HG02840 (cell line): Measurements from ENCODE around the gene ZG16B.

ENCODE experiments used
- ATAC-seq: cut with Tn5 transposase; IDR thresholded peaks from one replicate; pipeline ENCODE4 v1.9.1; 2021; ENCODE audit warnings: mild to moderate bottlenecking, moderate library complexity, moderate number of reproducible peaks; ENCODE audit not compliant: unreplicated experiment, low FRiP score

Gene ZG16B, protein sequence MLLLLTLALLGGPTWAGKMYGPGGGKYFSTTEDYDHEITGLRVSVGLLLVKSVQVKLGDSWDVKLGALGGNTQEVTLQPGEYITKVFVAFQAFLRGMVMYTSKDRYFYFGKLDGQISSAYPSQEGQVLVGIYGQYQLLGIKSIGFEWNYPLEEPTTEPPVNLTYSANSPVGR

GRCh38 chr16:2829501-2830354, at the start of gene ZG16B:
Gene ZG16B, plus strand, starts transcription at chr16:2830303. Its CDS starts 139 bp downstream, at chr16:2830442.
- no peak for ATAC-seq

GRCh38 chr16:2782583-2783351, 47.3 kb upstream of the ZG16B start:
- no peak for ATAC-seq

DNA sequence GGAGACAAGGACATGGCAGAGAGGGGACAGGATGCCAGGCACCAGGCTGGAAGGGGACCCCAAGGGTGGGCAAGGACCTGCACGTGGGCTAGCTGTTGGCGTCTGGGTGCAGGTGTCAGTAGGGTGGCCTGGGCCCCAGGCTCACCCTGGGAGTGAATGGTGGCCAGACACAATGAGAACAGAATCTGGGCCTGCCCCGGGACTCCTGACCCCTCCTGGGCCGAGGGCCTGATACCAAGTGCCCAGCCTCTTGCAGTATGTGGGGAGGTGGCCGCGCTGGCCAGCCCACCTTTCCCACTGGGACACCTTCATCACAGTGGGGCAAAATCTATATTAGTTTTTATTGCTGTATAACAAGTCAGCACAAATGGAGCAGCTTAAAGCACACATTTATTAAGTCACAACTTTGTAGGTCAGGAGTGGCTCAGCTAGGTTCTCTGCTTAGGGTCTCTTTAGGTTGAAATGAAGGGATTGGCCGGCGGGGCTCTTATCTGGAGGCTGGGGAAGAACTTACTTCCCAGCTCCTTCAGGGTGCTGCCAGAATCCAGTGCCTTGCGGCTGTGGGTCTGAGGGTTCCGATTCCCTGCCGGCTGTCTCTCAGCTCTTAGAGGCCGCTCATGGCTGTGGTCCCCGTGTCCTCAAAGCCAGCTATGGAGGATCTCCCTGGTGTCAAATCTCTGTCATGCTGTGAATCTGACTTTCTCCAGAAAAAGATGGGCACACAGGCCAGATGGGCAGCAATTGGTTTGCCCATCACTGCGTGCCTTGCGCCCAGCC, 46.3 kb upstream of the ZG16B start:
- ATAC-seq: no peak

DNA sequence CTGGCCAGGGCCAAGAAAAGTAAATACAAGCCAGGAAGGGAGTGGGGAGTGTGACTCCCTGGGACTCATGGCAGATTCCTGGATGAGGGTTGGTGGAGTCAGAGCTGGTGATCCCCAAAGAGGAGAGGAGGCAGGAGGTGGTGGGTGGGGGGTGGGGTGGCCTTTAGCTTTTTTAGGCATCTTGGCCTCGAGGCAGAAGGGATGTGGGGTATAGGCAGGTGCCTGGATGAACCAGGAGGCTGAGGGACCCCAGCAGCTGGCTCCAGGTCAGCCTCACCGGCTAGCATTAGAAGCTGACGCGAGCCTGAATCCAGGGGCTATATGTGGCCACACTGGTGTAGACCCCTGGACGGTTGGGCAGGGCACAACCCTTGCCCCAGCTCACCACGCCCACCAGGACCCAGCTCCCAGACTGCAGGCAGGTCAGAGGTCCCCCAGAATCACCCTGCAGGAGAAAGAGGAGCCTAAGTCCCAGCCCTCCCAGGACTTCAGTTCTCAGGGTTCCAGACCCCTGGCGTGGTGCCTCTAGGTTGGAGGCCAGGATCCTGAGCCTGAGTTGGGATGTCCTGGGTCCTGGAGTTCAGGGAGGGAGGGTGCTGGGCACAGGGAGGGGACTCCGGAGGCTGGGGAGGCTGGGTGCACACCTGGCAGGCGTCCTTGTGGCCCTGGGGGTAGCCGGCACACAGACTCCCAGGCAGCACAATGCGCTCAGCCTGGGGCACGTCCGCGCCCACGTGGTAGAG, 45.6 kb upstream of the ZG16B start:
- no peak for ATAC-seq

- ATAC-seq: no peak
Measured at GRCh38 chr16:2785101-2785991, 44.8 kb upstream of the ZG16B start.

GRCh38 chr16:2786061-2786825, 43.9 kb upstream of the ZG16B start:
- ATAC-seq: no peak

DNA sequence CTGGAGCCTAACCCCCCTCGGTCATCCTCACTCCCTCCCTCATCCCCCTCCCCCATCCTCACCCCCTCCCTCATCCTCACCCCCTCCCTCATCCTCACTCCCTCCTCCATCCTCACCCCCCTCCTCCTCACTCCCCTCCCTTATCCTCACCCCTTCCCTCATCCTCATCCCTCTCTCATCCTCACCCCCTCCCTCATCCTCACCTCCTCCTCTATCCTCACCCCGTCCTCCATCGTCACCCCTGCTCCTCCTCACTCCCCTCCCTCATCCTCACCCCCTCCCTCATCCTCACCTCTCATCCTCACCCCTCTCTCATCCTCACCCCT, 43.3 kb upstream of the ZG16B start:
- no peak for ATAC-seq

DNA sequence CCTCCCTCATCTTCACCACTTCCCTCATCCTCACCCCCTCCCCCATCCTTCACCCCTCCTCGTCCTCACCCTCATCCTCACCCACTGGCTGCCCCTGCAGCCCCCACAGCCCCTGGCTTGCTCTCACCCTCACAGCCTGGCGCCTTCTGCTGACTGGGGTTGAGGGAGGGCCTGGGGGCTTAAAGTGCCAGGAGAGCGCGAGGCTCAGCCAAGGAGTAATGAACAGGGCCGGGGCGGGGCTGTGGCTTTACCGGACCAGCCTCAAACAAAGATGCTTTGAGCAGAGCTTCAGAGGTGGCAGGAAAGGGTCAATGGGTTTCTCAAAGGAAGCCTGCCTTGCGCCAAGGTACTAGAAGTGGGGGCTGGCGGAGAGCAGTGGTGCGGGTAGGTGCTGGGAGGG, 42.7 kb upstream of the ZG16B start, which contains the start of gene PRSS33:
TSS of gene PRSS33 (minus strand) at position 155 of the 400 bp plus-strand sequence. CDS start 1,013 bp downstream, outside the sequence.
- no peak for ATAC-seq

GRCh38 chr16:2787961-2788360, 42.1 kb upstream of the ZG16B start:
- no peak for ATAC-seq

- no peak for ATAC-seq
Measured at GRCh38 chr16:2790631-2791030, 39.5 kb upstream of the ZG16B start.

- no peak for ATAC-seq
Measured at GRCh38 chr16:2791174-2791573, 38.9 kb upstream of the ZG16B start.

DNA sequence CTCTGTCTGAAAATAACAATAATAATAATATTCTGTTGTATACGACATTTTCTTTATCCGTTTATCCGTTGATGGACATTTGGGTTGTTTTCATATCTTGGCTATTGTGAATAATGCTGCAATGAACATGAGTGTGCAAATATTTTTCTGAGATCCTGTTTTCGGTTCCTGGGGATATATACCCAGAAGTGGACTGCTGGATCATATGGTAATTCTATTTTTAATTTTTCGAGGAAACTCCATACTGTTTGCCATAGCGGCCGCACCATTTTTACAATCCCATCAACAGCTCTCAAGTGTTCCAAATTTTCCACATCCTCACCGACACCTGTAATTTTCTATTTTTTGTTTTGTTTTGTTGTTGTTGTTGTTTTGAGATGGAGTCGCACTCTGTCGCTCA, 37.2 kb upstream of the ZG16B start:
- ATAC-seq: no peak

DNA sequence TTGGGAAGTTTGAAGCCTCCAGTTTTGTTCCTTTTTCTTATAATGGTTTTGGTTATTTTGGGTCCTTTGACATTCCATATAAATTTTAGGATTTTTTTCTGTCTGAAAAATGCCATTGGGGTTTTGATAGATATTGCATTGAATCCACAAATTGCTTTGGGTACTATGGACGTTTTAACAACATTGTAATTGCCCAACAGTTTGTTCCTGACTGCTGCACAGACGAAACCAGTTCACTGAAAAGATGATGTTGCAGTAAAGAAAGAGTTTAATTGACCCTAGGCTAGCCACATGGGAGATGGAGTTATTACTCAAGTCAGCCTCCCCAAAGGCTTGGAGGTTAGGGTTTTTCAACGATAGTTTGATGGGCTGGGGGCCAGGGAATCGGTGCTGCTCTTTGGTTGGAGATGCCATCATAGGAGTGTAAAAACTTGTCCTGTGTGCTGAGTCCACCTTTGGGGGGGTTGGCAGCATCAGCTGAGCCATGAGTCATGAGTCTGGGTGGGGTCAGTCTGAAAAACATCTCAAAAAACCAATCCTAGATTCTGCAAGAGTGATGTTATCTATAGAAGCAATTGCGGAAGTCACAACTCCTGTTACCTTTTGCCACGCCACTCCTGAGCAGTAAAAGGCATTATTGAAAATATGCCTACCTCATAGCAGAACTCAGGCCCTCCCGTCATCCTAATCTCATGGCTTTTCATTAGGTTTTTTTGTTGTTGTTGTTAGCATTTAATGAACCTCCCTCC, 34.5 kb upstream of the ZG16B start:
- no peak for ATAC-seq

DNA sequence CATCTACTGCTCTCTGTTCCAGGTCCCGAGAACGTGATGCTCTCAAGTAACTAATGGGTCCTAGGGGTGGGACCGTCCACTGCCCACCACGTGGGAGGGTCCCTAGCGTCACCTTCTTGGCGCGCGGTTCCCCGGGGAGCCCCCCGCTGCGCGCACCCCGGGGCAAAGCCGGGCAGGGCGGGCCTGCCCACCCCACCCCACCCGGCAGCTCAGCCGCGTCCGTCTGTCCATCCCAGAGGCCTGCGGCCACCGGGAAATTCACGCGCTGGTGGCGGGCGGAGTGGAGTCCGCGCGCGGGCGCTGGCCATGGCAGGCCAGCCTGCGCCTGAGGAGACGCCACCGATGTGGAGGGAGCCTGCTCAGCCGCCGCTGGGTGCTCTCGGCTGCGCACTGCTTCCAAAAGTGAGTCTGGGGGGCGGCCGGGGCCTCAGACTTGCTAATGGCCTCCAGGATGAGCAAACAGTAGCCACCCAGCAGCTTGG, 31.3 kb upstream of the ZG16B start:
- no peak for ATAC-seq

DNA sequence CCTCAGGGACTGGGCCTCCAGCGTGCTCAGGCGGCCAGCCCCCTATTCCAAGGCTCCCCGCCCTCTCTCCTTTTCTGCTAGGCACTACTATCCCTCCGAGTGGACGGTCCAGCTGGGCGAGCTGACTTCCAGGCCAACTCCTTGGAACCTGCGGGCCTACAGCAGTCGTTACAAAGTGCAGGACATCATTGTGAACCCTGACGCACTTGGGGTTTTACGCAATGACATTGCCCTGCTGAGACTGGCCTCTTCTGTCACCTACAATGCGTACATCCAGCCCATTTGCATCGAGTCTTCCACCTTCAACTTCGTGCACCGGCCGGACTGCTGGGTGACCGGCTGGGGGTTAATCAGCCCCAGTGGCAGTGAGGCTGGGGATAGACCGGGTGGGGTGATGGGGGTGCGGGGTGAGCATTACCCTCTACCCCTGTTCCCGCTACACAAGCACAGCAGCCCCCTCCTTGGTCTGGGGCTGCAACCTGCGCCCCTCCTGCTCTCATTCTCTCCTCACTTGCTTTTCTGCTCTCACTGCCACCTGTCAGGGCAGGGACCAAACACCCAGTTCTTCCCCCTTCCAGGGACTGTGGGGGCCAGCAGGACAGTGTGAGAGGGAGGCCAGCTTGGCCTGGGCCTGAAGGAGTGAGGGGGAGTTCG, 30.8 kb upstream of the ZG16B start:
- ATAC-seq: no peak

GRCh38 chr16:2799859-2800226, 30.3 kb upstream of the ZG16B start:
- no peak for ATAC-seq
